Sigmoid colon (tissue), 7 donors: ENCODE measurements around the gene MGAT5. TPM values are rescaled to one million over a fixed set of nuclear protein-coding genes. Genes with fewer than 3 reads are reported as not detected.

Experiments used
- DNase-seq: peaks from one replicate; pipeline ENCODE4 v3.0.0-alpha.2; 2019
- H3K27ac ChIP-seq, 4 donors: fragments of 200-600 bp; sonication (generic); one replicate each; pipeline ENCODE4 v1.5.1; 2016 to 2019; ENCODE audit warnings: mild to moderate bottlenecking in 1 of 4
- H3K27me3 ChIP-seq, 3 donors: fragments of 200-600 bp; sonication (generic); one replicate each; pipeline ENCODE4 v1.5.1; 2019; ENCODE audit warnings: mild to moderate bottlenecking in 1 of 3
- H3K36me3 ChIP-seq, 4 donors: fragments of 200-600 bp; sonication (generic); one replicate each; pipeline ENCODE4 v1.5.1; 2016 to 2019
- H3K4me1 ChIP-seq, 4 donors: fragments of 200-600 bp; sonication (generic); one replicate each; pipeline ENCODE4 v1.5.1; 2017 to 2019
- H3K4me3 ChIP-seq, 4 donors: fragments of 200-600 bp; sonication (generic); one replicate each; pipeline ENCODE4 v1.5.1; 2017 to 2019; ENCODE audit warnings: mild to moderate bottlenecking in 2 of 4, moderate library complexity in 1 of 4
- H3K9me3 ChIP-seq, 4 donors: fragments of 200-600 bp in 3 of 4; sonication (generic) in 3 of 4; one replicate each; pipeline versions ENCODE4 v1.5.1 to v1.6.1; 2013 to 2019
- EP300 ChIP-seq, 4 donors: sonication (generic); formaldehyde crosslinking; IDR thresholded peaks; one replicate each; pipeline ENCODE4 v1.6.1; 2017; ENCODE audit warnings: antibody characterized with exemption in 4 of 4
- POLR2A ChIP-seq, 2 donors: fragments of 450-650 bp; IDR thresholded peaks; one replicate each; pipeline ENCODE4 v1.6.1; 2016; ENCODE audit warnings: antibody characterized with exemption in 2 of 2, mild to moderate bottlenecking in 2 of 2, moderate library complexity in 2 of 2
- POLR2AphosphoS5 ChIP-seq, 4 donors: sonication (generic); formaldehyde crosslinking; IDR thresholded peaks; one replicate each; pipeline ENCODE4 v1.6.1; 2017; ENCODE audit warnings: antibody characterized with exemption in 4 of 4
- WGBS, 2 donors: extraction: QIAGEN DNeasy Blood & Tissue Kit; methylation state at CpG; one replicate each; pipeline ENCODE4 v1.1.7; 2013; 5-methylcytosine and 5-hydroxymethylcytosine counted together
- intact Hi-C: fragments of 100-400 bp; cut with DNase I; formaldehyde crosslinking; loops from one replicate; pipeline ENCODE4 v1.15.1; 2023
- polyA plus RNA-seq, 3 donors: library from polyadenylated mRNA; stranded (reverse); fragments of 200-250 nt; gene quantifications; one replicate each; pipeline ENCODE4 v1.2.3, GENCODE V29; 2013
- total RNA-seq, 4 donors: library from RNA; depleted of rRNA; stranded (reverse); fragments of >200 nt; gene quantifications; one replicate each; pipeline ENCODE4 v1.1.0, GENCODE V29; 2016
- TF ChIP-seq, protein P1 (sequence below), 4 experiments: fragments of 450-650 bp in 3 of 4; fragments of 200-600 bp in 1 of 4; IDR thresholded peaks; one replicate each; pipeline ENCODE4 v1.5.1; 2016 to 2019; ENCODE audit warnings: antibody characterized with exemption in 4 of 4, mild to moderate bottlenecking in 3 of 4, moderate library complexity in 2 of 4
- donor health status: healthy with polysubstance abuse.
- donor health status: Bipolar disorder and iron deficiency.
- donor health status: healthy.

The MGAT5 gene
- total and polyA plus RNA-seq, 7 donors: 3.0 to 42.4 (median 30.3) TPM

- Histone ChIP-seq H3K9me3 (no peaks in the 10 kb centered on the region), H3K4me3 (no peak overlapping the region), H3K27ac (no peak overlapping the region), H3K36me3 (no peaks in the 10 kb centered on the region), H3K27me3 (no peaks in the 10 kb centered on the region), H3K4me1 (peaks cover 0 to 13% (median 7%) of the 10 kb centered on the region in 4 donors)
- intact Hi-C loops: no loop called here
- no peak for DNase-seq
- 68 to 87% methylated on average over 2 of the region's 2 CpGs for WGBS, 2 donors
- TF ChIP-seq POLR2AphosphoS5 (IDR thresholded peaks at IDR 0.05) (no peak), POLR2A (IDR thresholded peaks at IDR 0.05) (no peak), EP300 (IDR thresholded peaks at IDR 0.05) (no peak)
- TF ChIP-seq, protein P1, sequence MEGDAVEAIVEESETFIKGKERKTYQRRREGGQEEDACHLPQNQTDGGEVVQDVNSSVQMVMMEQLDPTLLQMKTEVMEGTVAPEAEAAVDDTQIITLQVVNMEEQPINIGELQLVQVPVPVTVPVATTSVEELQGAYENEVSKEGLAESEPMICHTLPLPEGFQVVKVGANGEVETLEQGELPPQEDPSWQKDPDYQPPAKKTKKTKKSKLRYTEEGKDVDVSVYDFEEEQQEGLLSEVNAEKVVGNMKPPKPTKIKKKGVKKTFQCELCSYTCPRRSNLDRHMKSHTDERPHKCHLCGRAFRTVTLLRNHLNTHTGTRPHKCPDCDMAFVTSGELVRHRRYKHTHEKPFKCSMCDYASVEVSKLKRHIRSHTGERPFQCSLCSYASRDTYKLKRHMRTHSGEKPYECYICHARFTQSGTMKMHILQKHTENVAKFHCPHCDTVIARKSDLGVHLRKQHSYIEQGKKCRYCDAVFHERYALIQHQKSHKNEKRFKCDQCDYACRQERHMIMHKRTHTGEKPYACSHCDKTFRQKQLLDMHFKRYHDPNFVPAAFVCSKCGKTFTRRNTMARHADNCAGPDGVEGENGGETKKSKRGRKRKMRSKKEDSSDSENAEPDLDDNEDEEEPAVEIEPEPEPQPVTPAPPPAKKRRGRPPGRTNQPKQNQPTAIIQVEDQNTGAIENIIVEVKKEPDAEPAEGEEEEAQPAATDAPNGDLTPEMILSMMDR (IDR thresholded peaks at IDR 0.05): no peak
Observed at GRCh38 chr2:134271758-134272157, 17.9 kb downstream of the MGAT5 start.

DNA sequence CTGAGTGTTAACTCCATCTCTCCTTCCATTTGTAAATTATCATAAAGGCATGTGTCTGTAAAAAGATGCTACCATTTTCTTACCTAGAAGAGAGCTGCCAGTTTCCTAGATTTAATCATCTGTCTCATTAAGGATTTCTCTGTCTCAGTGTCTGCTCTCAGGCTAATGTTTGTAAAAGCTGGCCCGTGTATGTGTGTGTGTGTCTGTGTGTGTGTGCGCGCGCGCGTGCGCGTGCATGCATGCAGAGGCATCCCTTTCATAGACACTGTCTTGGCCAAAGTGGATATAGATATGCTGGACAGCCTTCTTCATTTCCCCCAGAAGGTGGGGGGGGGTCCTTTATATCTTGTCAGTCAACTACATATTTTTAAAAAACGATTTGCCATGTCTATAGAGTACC is 18.9 kb downstream of the MGAT5 start:
- DNase-seq: no peak
- peaks cover 0 to 13% (median 7%) of the 10 kb centered on the region in 4 donors for H3K4me1 ChIP-seq
- intact Hi-C loops: no loop called here
- TF ChIP-seq POLR2AphosphoS5 (IDR thresholded peaks at IDR 0.05) (no peak), EP300 (IDR thresholded peaks at IDR 0.05) (no peak), POLR2A (IDR thresholded peaks at IDR 0.05) (no peak)
- TF ChIP-seq, protein P1 (IDR thresholded peaks at IDR 0.05): no peak
- no peaks in the 10 kb centered on the region for H3K9me3 ChIP-seq
- no peak overlapping the region for H3K27ac ChIP-seq
- H3K27me3 ChIP-seq: no peaks in the 10 kb centered on the region
- WGBS, 2 donors: 92 to 93% methylated on average over 9 of the region's 9 CpGs
- H3K36me3 ChIP-seq: no peaks in the 10 kb centered on the region
- H3K4me3 ChIP-seq: no peak overlapping the region

DNA sequence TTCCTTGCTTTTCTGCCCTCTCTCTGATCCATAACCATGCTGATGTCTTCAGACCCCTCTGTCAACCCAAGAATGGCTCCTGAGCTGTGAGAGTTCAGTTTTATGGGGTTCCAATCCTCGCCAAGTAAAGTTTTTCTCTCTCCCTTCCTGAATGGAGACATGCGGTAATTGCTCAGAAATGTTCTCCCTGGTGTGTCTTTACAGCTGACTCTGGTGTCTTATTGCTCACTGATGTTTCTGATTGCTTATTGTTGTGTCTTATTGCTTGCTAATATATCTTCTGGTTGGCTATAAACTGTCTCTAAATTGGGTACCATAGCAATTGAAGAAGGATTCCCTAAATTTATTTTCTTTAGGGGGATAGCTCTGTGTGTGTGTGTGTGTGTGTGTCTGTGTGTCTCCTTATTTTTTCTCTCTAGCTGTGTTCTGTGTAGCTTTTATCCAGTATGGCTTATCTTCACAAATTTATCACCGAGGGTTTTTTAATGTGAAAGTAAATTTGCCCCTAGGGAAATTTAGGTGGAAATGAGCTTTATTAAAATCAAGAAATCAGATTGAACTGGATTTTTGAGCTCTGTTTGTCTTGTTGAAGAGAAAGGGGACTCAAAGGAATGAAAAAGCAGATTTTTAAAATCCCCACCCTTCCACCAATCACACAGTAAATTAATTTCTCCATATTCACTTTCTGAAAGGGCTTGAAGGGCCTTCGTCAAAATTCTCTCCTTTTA is 19.5 kb downstream of the MGAT5 start:
- no peak for TF ChIP-seq EP300 (IDR thresholded peaks at IDR 0.05)
- TF ChIP-seq, protein P1 (IDR thresholded peaks at IDR 0.05): no peak
- no peak for TF ChIP-seq POLR2A (IDR thresholded peaks at IDR 0.05)
- no peak for TF ChIP-seq POLR2AphosphoS5 (IDR thresholded peaks at IDR 0.05)
- Histone ChIP-seq H3K27me3 (no peaks in the 10 kb centered on the region), H3K27ac (no peak overlapping the region), H3K36me3 (no peaks in the 10 kb centered on the region), H3K4me3 (no peak overlapping the region), H3K9me3 (no peaks in the 10 kb centered on the region), H3K4me1 (peaks cover 0 to 16% (median 7%) of the 10 kb centered on the region in 4 donors)
- intact Hi-C loops: no loop called here
- 84 to 95% methylated on average over 4 of the region's 4 CpGs for WGBS, 2 donors
- no peak for DNase-seq

DNA sequence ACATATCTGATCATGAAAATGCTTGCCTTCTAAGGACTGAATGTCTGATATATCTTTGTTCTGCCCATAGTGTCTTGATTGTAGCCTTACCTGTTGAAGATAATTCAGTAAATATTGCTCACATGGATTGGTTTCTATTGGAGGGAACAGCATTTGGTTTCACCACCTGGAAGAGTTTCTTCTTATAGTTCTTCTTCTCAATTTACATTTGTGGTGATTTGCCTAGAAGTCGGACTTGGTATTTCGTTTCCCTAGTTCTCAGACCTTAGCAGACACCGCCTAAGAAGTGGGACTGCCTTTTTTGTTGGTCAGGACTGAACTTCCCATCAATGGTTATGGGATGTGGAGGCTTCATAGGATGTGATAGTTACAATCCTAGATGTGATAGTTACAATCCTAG is 20.2 kb downstream of the MGAT5 start:
- 79 to 95% methylated on average over 3 of the region's 3 CpGs for WGBS, 2 donors
- H3K36me3 ChIP-seq: no peaks in the 10 kb centered on the region
- H3K9me3 ChIP-seq: no peaks in the 10 kb centered on the region
- H3K27me3 ChIP-seq: no peaks in the 10 kb centered on the region
- peaks cover 0 to 20% (median 7%) of the 10 kb centered on the region in 4 donors for H3K4me1 ChIP-seq
- intact Hi-C loops: no loop called here
- no peak overlapping the region for H3K27ac ChIP-seq
- H3K4me3 ChIP-seq: no peak overlapping the region
- TF ChIP-seq POLR2AphosphoS5 (IDR thresholded peaks at IDR 0.05): no peak
- TF ChIP-seq EP300 (IDR thresholded peaks at IDR 0.05): no peak
- TF ChIP-seq POLR2A (IDR thresholded peaks at IDR 0.05): no peak
- TF ChIP-seq, protein P1 (IDR thresholded peaks at IDR 0.05): no peak
- DNase-seq: no peak
